ENCODE results near the gene ISM1.

Gene ISM1

GRCh38 chr20:13270211-13270610, 49.1 kb downstream of the ISM1 start:
- H3K9me3 ChIP-seq (ENCODE audit: insufficient read depth, low read length), result no peaks in the 10 kb centered on the region
- no peak overlapping the region for H3K9ac ChIP-seq (ENCODE audit: low read length)
- no peak overlapping the region for H3K4me2 ChIP-seq (ENCODE audit: low read length)
- no peak overlapping the region for H3K27ac ChIP-seq (ENCODE audit: low read length)
- H3K27me3 ChIP-seq (ENCODE audit: low read depth, low read length), result peaks cover 36% of the 10 kb centered on the region
- H3K4me3 ChIP-seq (ENCODE audit: low read length), result no peak overlapping the region
- no peak overlapping the region for H2AFZ ChIP-seq (ENCODE audit: low read depth, low read length)
- H3K4me1 ChIP-seq (ENCODE audit: low read length), result no peaks in the 10 kb centered on the region
- no peaks in the 10 kb centered on the region for H3K36me3 ChIP-seq (replicated peaks; ENCODE audit: low read depth, low read length)
- H4K20me1 ChIP-seq (ENCODE audit: insufficient read depth, low read length), result no peaks in the 10 kb centered on the region
- H3K79me2 ChIP-seq (ENCODE audit: low read length), result no peaks in the 10 kb centered on the region
- no peak for TF ChIP-seq CTCF (IDR thresholded peaks at IDR 0.05; ENCODE audit: low read depth, low read length)
- TF ChIP-seq EZH2phosphoT487 (IDR thresholded peaks at IDR 0.05; ENCODE audit: low read depth), result no peak

- no peak overlapping the region for H3K27ac ChIP-seq (ENCODE audit: low read length)
- no peaks in the 10 kb centered on the region for H3K79me2 ChIP-seq (ENCODE audit: low read length)
- no peak for TF ChIP-seq CTCF (IDR thresholded peaks at IDR 0.05; ENCODE audit: low read depth, low read length)
- no peak for TF ChIP-seq EZH2phosphoT487 (IDR thresholded peaks at IDR 0.05; ENCODE audit: low read depth)
- no peak overlapping the region for H3K4me3 ChIP-seq (ENCODE audit: low read length)
- no peak overlapping the region for H3K4me2 ChIP-seq (ENCODE audit: low read length)
- no peaks in the 10 kb centered on the region for H3K36me3 ChIP-seq (replicated peaks; ENCODE audit: low read depth, low read length)
- H3K4me1 ChIP-seq (ENCODE audit: low read length), result no peaks in the 10 kb centered on the region
- H3K9me3 ChIP-seq (ENCODE audit: insufficient read depth, low read length), result no peaks in the 10 kb centered on the region
- no peak overlapping the region for H3K9ac ChIP-seq (ENCODE audit: low read length)
- H3K27me3 ChIP-seq (ENCODE audit: low read depth, low read length), result peaks cover 36% of the 10 kb centered on the region
- no peak overlapping the region for H2AFZ ChIP-seq (ENCODE audit: low read depth, low read length)
- no peaks in the 10 kb centered on the region for H4K20me1 ChIP-seq (ENCODE audit: insufficient read depth, low read length)
Observed at GRCh38 chr20:13271098-13271497, 50.0 kb downstream of the ISM1 start.

- no peaks in the 10 kb centered on the region for H3K79me2 ChIP-seq (ENCODE audit: low read length)
Observed at GRCh38 chr20:13271977-13272975, 51.2 kb downstream of the ISM1 start.

More at GRCh38 chr20:13271977-13272975, 51.2 kb downstream of the ISM1 start:
- Histone ChIP-seq H3K36me3 (replicated peaks; ENCODE audit: low read depth, low read length) (no peaks in the 10 kb centered on the region), H3K4me2 (ENCODE audit: low read length) (no peak overlapping the region), H3K9ac (ENCODE audit: low read length) (no peak overlapping the region), H3K9me3 (ENCODE audit: insufficient read depth, low read length) (no peaks in the 10 kb centered on the region), H4K20me1 (ENCODE audit: insufficient read depth, low read length) (no peaks in the 10 kb centered on the region), H3K4me1 (ENCODE audit: low read length) (no peaks in the 10 kb centered on the region), H2AFZ (ENCODE audit: low read depth, low read length) (no peak overlapping the region), H3K27me3 (ENCODE audit: low read depth, low read length) (peaks cover 26% of the 10 kb centered on the region), H3K27ac (ENCODE audit: low read length) (no peak overlapping the region), H3K4me3 (ENCODE audit: low read length) (no peak overlapping the region)
- no peak for TF ChIP-seq CTCF (IDR thresholded peaks at IDR 0.05; ENCODE audit: low read depth, low read length)

Measured in OCI-LY3 (cell line).